Fibroblast of villous mesenchyme (primary cell): ENCODE data around the gene GMDS. TPM values are rescaled to one million over a fixed set of nuclear protein-coding genes. Genes with fewer than 3 reads are reported as not detected.

Experiments used
- DNase-seq: peaks from one replicate; pipeline ENCODE4 v3.0.0-alpha.2; 2010; ENCODE audit warnings: low read depth
- H3K4me3 ChIP-seq: 2 replicates; pipeline ENCODE4 v1.5.1; 2011; ENCODE audit warnings: low read depth, mild to moderate bottlenecking, low read length
- CTCF ChIP-seq: IDR thresholded peaks from 2 replicates; pipeline ENCODE4 v1.5.1; 2012; ENCODE audit warnings: low read depth, mild to moderate bottlenecking, low read length; ENCODE audit not compliant: insufficient read depth
- total RNA-seq: library from RNA; depleted of rRNA; stranded (reverse); fragments of >200 nt; gene quantifications from 2 replicates; pipeline ENCODE4 v1.2.3, GENCODE V29; 2012

GMDS gene
- total RNA-seq, 1 donor: 6.5 TPM

- H3K4me3 ChIP-seq: no peak overlapping the region
- DNase-seq: no peak
- TF ChIP-seq CTCF: no peak
These were observed 386.5 kb downstream of the GMDS start for GRCh38 chr6:1858859-1859258.

GRCh38 chr6:1858196-1858595 lies 387.2 kb downstream of the GMDS start:
- no peak overlapping the region for H3K4me3 ChIP-seq
- no peak for TF ChIP-seq CTCF
- DNase-seq: no peak

- no peak overlapping the region for H3K4me3 ChIP-seq
- DNase-seq: peak; percentile 72
- no peak for TF ChIP-seq CTCF
These were observed 389.0 kb downstream of the GMDS start for GRCh38 chr6:1856381-1856780.

GRCh38 chr6:1855890-1856289 lies 389.5 kb downstream of the GMDS start:
- DNase-seq: no peak
- no peak for TF ChIP-seq CTCF

GRCh38 chr6:1854296-1854695 lies 391.1 kb downstream of the GMDS start:
- DNase-seq: no peak
- TF ChIP-seq CTCF: no peak
- H3K4me3 ChIP-seq: no peak overlapping the region

More at GRCh38 chr6:1855890-1856289, 389.5 kb downstream of the GMDS start:
- no peak overlapping the region for H3K4me3 ChIP-seq

GRCh38 chr6:1853761-1854160 lies 391.6 kb downstream of the GMDS start:
- TF ChIP-seq CTCF: no peak
- no peak for DNase-seq
- no peak overlapping the region for H3K4me3 ChIP-seq

GRCh38 chr6:1851681-1852456 lies 393.5 kb downstream of the GMDS start:
- H3K4me3 ChIP-seq: no peak overlapping the region
- DNase-seq: no peak
- no peak for TF ChIP-seq CTCF
